Breast epithelium (tissue), 4 donors: ENCODE data around the gene PSD4. TPM values are rescaled to one million over a fixed set of nuclear protein-coding genes. Genes with fewer than 3 reads are reported as not detected.

Experiments
- DNase-seq, 2 donors: peaks; one replicate each; pipeline ENCODE4 v3.0.0-alpha.2; 2019; ENCODE audit warnings: low spot score in 2 of 2
- H3K27ac ChIP-seq, 2 donors: fragments of 200-600 bp; sonication (generic) in 1 of 2; one replicate each; pipeline ENCODE4 v1.5.1; 2016 to 2019; ENCODE audit warnings: mild to moderate bottlenecking in 1 of 2
- H3K27me3 ChIP-seq, 2 donors: fragments of 200-600 bp; sonication (generic) in 1 of 2; one replicate each; pipeline versions ENCODE4 v1.5.1 to v1.6.0; 2017 to 2019; ENCODE audit warnings: control low read depth in 1 of 2, mild to moderate bottlenecking in 1 of 2
- H3K36me3 ChIP-seq: fragments of 200-600 bp; one replicate; pipeline ENCODE4 v1.5.1; 2019
- H3K4me1 ChIP-seq, 2 donors: fragments of 200-600 bp; sonication (generic); one replicate each; pipeline ENCODE4 v1.5.1; 2016 to 2019; ENCODE audit warnings: control low read depth in 1 of 2
- H3K4me3 ChIP-seq, 3 donors: fragments of 200-600 bp; sonication (generic); 1 replicate in 2 of 3; 2 replicates in 1 of 3; pipeline ENCODE4 v1.5.1; 2016 to 2019; ENCODE audit warnings: mild to moderate bottlenecking in 3 of 3, moderate library complexity in 2 of 3
- H3K9me3 ChIP-seq, 2 donors: fragments of 200-600 bp; sonication (generic) in 1 of 2; one replicate each; pipeline ENCODE4 v1.5.1; 2016 to 2019; ENCODE audit warnings: control low read depth in 1 of 2
- POLR2A ChIP-seq: fragments of 450-650 bp; IDR thresholded peaks from one replicate; pipeline ENCODE4 v1.6.1; 2016; ENCODE audit warnings: antibody characterized with exemption, mild to moderate bottlenecking, moderate library complexity
- POLR2AphosphoS5 ChIP-seq, 3 donors: sonication (generic); formaldehyde crosslinking; IDR thresholded peaks; one replicate each; pipeline ENCODE4 v1.6.1; 2017; ENCODE audit warnings: antibody characterized with exemption in 3 of 3
- intact Hi-C: fragments of 100-400 bp; cut with DNase I; formaldehyde crosslinking; loops from one replicate; pipeline ENCODE4 v1.15.1; 2023; ENCODE audit warnings: low total_unique reads
- total RNA-seq, 3 donors: library from RNA; depleted of rRNA; stranded (reverse); fragments of >200 nt; gene quantifications; one replicate each; pipeline ENCODE4 v1.1.0, GENCODE V29; 2016
- TF ChIP-seq, protein P1 (sequence below), 3 donors: fragments of 450-650 bp; IDR thresholded peaks; one replicate each; pipeline ENCODE4 v1.5.1; 2016 to 2017; ENCODE audit warnings: antibody characterized with exemption in 3 of 3, mild to moderate bottlenecking in 3 of 3, moderate library complexity in 3 of 3

Gene PSD4
- total RNA-seq, 3 donors from 2014 or later: 4.3 to 61.2 (median 40.3) TPM

DNA sequence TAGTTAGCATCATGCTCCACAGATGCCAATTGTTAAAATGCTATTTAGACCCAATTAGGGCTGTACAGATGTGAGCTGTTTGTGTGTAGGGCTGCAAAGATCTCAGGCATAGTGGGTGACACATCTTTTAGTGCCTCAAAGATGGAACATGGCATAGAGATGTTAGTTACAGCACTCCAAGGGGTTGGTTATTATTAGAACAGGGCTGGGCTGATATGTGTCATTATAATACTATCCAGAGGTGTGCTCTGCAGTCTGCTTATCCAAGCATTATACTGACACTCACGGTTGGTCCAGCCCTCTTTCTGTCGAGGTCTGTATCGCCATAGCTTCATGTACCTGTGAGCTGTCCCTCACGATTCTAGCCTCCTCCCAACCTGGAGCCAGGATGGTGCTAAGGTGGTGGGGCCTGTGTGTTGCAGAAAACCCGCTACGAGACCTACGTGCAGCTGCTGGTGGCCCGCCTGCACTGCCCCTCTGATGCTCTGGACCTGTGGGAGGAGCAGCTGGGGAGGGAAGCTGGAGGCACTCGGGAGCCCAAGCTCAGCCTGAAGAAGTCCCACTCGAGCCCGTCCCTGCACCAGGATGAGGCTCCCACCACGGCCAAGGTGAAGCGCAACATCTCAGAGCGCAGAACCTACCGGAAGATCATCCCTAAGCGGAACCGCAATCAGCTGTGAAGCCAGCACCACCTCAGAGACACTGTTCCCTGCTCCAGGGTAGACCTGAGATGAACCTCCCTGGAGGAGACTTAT is 27.1 kb downstream of the PSD4 start:
- no peak for TF ChIP-seq POLR2AphosphoS5 (IDR thresholded peaks at IDR 0.05)
- Histone ChIP-seq H3K27me3 (no peaks in the 10 kb centered on the region), H3K36me3 (no peaks in the 10 kb centered on the region), H3K27ac (no peak overlapping the region), H3K9me3 (no peaks in the 10 kb centered on the region), H3K4me3 (no peak overlapping the region), H3K4me1 (no peaks in the 10 kb centered on the region)
- intact Hi-C loops: no loop called here
- no peak for DNase-seq

DNA sequence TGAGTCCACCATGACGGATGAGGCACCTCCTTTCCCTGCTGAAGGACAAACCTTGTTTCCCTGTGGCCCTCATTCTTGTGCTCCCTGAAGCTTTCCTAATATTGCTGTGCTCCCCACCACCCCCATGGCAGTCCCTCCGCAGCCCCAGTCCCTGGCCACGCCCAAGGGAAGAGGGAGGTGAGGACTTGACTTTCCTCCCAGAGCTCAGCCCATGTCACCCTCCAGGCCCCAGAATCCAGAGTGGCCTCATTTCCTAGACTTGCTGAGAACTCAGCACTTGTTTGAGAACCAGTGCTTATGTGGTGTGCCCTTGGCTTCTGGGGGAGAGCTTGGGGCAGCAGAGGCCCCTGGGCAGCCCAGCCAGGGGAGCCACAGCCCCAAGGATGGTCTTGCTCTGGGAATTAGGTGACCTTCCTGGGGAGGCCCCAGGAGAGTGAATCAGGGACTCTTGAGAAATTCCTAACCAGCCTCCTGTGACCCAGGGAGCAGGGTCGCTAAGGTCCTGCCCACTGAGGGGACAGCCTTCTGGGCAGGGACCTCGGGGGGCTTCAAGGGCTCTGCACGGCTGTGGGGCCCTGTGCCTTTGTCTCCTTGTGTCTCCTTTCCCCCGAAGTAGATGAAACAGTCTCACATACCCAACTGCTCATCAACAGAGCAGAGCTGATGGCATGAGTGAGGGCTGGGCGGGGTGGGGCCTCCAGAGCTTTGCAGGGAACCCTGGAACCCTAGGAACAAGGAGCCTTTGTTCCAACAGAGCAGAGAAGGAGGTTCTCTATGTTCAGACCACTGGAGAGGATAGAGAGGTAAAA is 27.9 kb downstream of the PSD4 start:
- Histone ChIP-seq H3K27me3 (no peaks in the 10 kb centered on the region), H3K4me3 (no peak overlapping the region), H3K9me3 (no peaks in the 10 kb centered on the region), H3K36me3 (no peaks in the 10 kb centered on the region), H3K27ac (no peak overlapping the region), H3K4me1 (no peaks in the 10 kb centered on the region)
- intact Hi-C loops: loop anchor here (2.0 kb wide), 1 partner anchor 45 kb away; no protein-coding TSS in a partner anchor
- DNase-seq: no peak
- TF ChIP-seq POLR2A: no peak
- TF ChIP-seq, protein P1, sequence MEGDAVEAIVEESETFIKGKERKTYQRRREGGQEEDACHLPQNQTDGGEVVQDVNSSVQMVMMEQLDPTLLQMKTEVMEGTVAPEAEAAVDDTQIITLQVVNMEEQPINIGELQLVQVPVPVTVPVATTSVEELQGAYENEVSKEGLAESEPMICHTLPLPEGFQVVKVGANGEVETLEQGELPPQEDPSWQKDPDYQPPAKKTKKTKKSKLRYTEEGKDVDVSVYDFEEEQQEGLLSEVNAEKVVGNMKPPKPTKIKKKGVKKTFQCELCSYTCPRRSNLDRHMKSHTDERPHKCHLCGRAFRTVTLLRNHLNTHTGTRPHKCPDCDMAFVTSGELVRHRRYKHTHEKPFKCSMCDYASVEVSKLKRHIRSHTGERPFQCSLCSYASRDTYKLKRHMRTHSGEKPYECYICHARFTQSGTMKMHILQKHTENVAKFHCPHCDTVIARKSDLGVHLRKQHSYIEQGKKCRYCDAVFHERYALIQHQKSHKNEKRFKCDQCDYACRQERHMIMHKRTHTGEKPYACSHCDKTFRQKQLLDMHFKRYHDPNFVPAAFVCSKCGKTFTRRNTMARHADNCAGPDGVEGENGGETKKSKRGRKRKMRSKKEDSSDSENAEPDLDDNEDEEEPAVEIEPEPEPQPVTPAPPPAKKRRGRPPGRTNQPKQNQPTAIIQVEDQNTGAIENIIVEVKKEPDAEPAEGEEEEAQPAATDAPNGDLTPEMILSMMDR (IDR thresholded peaks at IDR 0.05): no peak
- TF ChIP-seq POLR2AphosphoS5 (IDR thresholded peaks at IDR 0.05): no peak

DNA sequence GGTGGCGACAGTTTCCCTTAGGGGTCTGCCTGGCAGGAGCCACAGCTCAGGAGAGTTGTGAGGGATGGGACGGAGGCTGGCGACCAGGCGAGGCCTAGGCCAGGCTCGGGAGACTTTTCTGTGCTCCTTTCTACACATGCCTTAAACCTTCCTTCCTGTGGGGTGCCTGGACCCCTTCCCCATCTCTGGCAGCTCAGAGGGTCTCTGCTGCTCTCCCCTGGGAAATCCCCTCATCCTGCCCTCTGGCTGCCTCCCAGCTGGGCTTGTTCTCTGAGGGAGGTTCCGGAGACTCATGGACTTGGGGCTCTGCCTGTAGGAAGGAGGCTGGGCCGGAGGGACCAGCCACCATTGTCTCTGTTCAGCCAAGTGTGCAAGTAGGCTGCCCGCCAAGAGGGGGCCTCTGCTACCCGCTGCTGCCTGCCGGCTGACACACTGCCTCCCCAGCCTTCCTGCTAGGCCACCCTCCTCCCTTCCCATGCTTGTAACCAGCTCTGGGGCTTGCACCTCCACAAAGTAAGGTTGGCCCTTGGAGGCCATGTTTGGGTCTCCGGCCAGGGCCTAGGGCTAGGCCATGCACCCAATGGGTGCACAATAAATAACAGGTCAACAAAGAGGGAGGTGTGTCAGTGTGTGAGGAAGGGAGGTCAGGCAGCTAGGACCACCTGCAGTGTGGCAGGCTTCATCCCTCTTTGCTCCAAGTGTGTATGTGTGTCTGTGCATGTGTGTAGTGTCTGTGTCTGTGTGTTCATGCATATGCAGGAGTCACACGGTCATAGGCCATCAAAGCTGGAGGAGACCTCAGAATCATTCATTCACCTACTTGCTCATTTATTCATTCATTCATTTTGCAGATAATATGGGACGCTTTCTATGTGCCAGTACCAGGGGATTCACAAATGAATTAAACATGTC is 28.8 kb downstream of the PSD4 start:
- DNase-seq: no peak
- no peaks in the 10 kb centered on the region for H3K27me3 ChIP-seq
- intact Hi-C loops: loop anchor here (2.0 kb wide), 1 partner anchor 44 kb away; no protein-coding TSS in a partner anchor
- H3K36me3 ChIP-seq: no peaks in the 10 kb centered on the region
- no peaks in the 10 kb centered on the region for H3K9me3 ChIP-seq
- H3K27ac ChIP-seq: no peak overlapping the region
- TF ChIP-seq, protein P1 (IDR thresholded peaks at IDR 0.05): no peak
- TF ChIP-seq POLR2AphosphoS5 (IDR thresholded peaks at IDR 0.05) (no peak), POLR2A (no peak)
- H3K4me3 ChIP-seq: no peak overlapping the region
- no peaks in the 10 kb centered on the region for H3K4me1 ChIP-seq

DNA sequence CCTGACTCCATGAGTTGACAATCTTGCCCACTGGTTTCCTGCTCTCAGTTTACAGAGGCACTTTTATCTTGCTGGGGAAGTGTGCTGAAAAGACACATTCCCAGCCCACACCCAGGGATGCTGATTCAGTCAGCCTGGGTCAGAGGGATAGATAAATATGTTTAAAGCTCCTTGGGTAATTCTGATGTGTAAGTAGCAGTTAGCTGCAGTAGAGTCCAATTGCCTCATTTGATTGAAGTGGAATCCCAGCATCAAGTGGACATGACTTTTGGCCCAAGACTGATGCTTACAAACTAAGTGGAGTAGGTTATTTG is 29.4 kb downstream of the PSD4 start:
- H3K27me3 ChIP-seq: no peaks in the 10 kb centered on the region
- no peak overlapping the region for H3K4me3 ChIP-seq
- H3K27ac ChIP-seq: no peak overlapping the region
- H3K36me3 ChIP-seq: no peaks in the 10 kb centered on the region
- no peak for DNase-seq
- no peaks in the 10 kb centered on the region for H3K9me3 ChIP-seq
- TF ChIP-seq POLR2A (no peak), POLR2AphosphoS5 (IDR thresholded peaks at IDR 0.05) (no peak)
- TF ChIP-seq, protein P1 (IDR thresholded peaks at IDR 0.05): no peak
- intact Hi-C loops: loop anchor here (2.0 kb wide), 1 partner anchor 44 kb away; no protein-coding TSS in a partner anchor
- no peaks in the 10 kb centered on the region for H3K4me1 ChIP-seq

DNA sequence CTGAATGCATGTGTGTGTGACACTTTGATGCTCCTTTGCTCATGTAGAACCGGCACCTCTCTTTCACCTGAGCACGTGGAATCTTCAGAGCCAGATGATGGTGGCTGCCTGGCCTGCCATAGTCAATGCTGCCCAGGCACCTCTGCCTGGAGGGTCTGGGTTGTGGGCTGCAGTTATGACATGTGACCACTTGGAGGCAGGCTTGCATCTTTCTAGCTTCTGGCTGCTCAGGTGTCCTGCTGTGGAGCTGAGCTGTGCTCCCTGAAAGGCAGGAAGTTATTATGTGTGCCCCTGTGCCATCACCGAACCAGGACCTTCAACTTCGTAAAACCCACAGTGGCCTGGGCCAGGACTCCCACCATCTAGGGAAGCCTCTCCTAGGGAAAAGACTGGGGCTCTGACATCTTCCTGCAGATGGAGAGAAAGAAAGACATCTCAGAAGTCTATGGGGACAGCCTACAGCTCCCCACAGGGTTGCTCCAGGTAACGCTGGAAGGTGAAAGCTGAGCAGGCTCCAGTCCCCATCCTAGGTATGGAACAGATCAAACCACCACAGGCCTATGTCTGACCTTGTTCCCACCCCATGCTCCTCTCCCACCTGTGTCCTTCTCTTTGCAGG is 30.2 kb downstream of the PSD4 start:
- no peak overlapping the region for H3K4me3 ChIP-seq
- TF ChIP-seq POLR2A: no peak
- no peak for TF ChIP-seq POLR2AphosphoS5 (IDR thresholded peaks at IDR 0.05)
- TF ChIP-seq, protein P1 (IDR thresholded peaks at IDR 0.05): peak in 2 of 3 donors; percentile 66 to 85
- intact Hi-C loops: loop anchor here (2.0 kb wide), 1 partner anchor 43 kb away; no protein-coding TSS in a partner anchor
- H3K4me1 ChIP-seq: no peaks in the 10 kb centered on the region
- DNase-seq: peak in 1 of 2 donors; percentile 51
- H3K27me3 ChIP-seq: no peaks in the 10 kb centered on the region
- peak overlapping the region in 1 of 2 donors; percentile 5 for H3K27ac ChIP-seq
- H3K36me3 ChIP-seq: no peaks in the 10 kb centered on the region
- no peaks in the 10 kb centered on the region for H3K9me3 ChIP-seq
